Keratinocyte (primary cell): Measurements from ENCODE around the gene PLXNA2. TPM values are rescaled to one million over a fixed set of nuclear protein-coding genes. Genes with fewer than 3 reads are reported as not detected.

Experiments
- DNase-seq: peaks from one replicate; pipeline ENCODE4 v3.0.0-alpha.2; 2011; ENCODE audit warnings: low read depth, missing footprints, low spot score
- FAIRE-seq: peaks from 2 replicates; lab custom pipeline; 2011; peaks lifted over from hg19 to GRCh38; lab: Jason Lieb, UNC
- H2AFZ ChIP-seq: 2 replicates; pipeline ENCODE4 v1.6.0; 2012; ENCODE audit warnings: low read length, control low read depth, inconsistent platforms; ENCODE audit not compliant: control insufficient read depth
- H3K27ac ChIP-seq: 2 replicates; pipeline ENCODE4 v1.5.1; 2011; ENCODE audit warnings: low read length; ENCODE audit not compliant: control insufficient read depth, insufficient read depth
- H3K27me3 ChIP-seq: 3 replicates; pipeline ENCODE4 v1.6.0; 2011; ENCODE audit warnings: low read length; ENCODE audit not compliant: control insufficient read depth, insufficient read depth; ENCODE audit errors: extremely low read depth
- H3K36me3 ChIP-seq, 2 experiments: 2 replicates in 1 of 2; 3 replicates in 1 of 2; pipeline ENCODE4 v1.5.1; 2011; ENCODE audit warnings: low read length in 2 of 2, mild to moderate bottlenecking in 1 of 2; ENCODE audit not compliant: control insufficient read depth in 2 of 2, insufficient read depth in 2 of 2; ENCODE audit errors: extremely low read depth in 1 of 2
- H3K4me1 ChIP-seq: 3 replicates; pipeline ENCODE4 v1.5.1; 2011; ENCODE audit warnings: low read length; ENCODE audit not compliant: control insufficient read depth, insufficient read depth; ENCODE audit errors: extremely low read depth
- H3K4me2 ChIP-seq: 3 replicates; pipeline ENCODE4 v1.6.0; 2011; ENCODE audit warnings: low read depth, low read length; ENCODE audit not compliant: control insufficient read depth, insufficient read depth; ENCODE audit errors: extremely low read depth
- H3K4me3 ChIP-seq, 3 experiments: fragments of 200-600 bp in 1 of 3; sonication (generic) in 1 of 3; 2 replicates in 2 of 3; 3 replicates in 1 of 3; pipeline ENCODE4 v1.5.1; 2011 to 2016; ENCODE audit warnings: low read length in 3 of 3, mild to moderate bottlenecking in 3 of 3, control low read depth in 2 of 3, inconsistent platforms in 1 of 3, low read depth in 1 of 3, mixed read lengths in 1 of 3, mixed run types in 1 of 3, moderate library complexity in 1 of 3; ENCODE audit not compliant: control insufficient read depth in 2 of 3, insufficient read depth in 2 of 3; ENCODE audit errors: extremely low read depth in 1 of 3
- H3K79me2 ChIP-seq: 2 replicates; pipeline ENCODE4 v1.6.0; 2012; ENCODE audit warnings: low read length; ENCODE audit not compliant: control insufficient read depth, insufficient read depth
- H3K9ac ChIP-seq: 3 replicates; pipeline ENCODE4 v1.6.0; 2011; ENCODE audit warnings: low read length; ENCODE audit not compliant: control insufficient read depth, insufficient read depth; ENCODE audit errors: extremely low read depth
- H3K9me1 ChIP-seq: 3 replicates; pipeline ENCODE4 v1.6.0; 2011; ENCODE audit warnings: low read length; ENCODE audit not compliant: control insufficient read depth, insufficient read depth; ENCODE audit errors: extremely low read depth
- H3K9me3 ChIP-seq: 2 replicates; pipeline ENCODE4 v1.5.1; 2012; ENCODE audit warnings: low read depth, low read length; ENCODE audit not compliant: control insufficient read depth
- H4K20me1 ChIP-seq: 3 replicates; pipeline ENCODE4 v1.6.0; 2011; ENCODE audit warnings: low read length; ENCODE audit not compliant: control insufficient read depth, insufficient read depth; ENCODE audit errors: extremely low read depth
- EZH2 ChIP-seq: IDR thresholded peaks from one replicate; pipeline ENCODE4 v1.6.1; 2012; ENCODE audit warnings: inconsistent platforms, mild to moderate bottlenecking, low read length, moderate library complexity
- dilution Hi-C: fragments of 300-500 bp; cut with MboI; formaldehyde crosslinking; loops from one replicate; pipeline ENCODE4 v1.7.0; 2020; ENCODE audit warnings: low sequenced_read_pairs; ENCODE audit not compliant: extremely low pct_ligation_motif_present
- polyA plus RNA-seq, 5 experiments: library from polyadenylated mRNA; depleted of rRNA in 3 of 5; stranded (reverse) in 3 of 5; stranded (forward) in 1 of 5; unstranded in 1 of 5; fragments of >200 nt; gene quantifications; 1 replicate in 1 of 5; 2 replicates in 3 of 5; 3 replicates in 1 of 5; pipeline versions ENCODE4 v1.2.1 to v1.2.3, GENCODE V29; 2011 to 2012; ENCODE audit warnings: missing spikeins in 2 of 5, low read depth in 1 of 5, low replicate concordance in 1 of 5
- TF ChIP-seq, protein P1 (sequence below), 3 experiments: IDR thresholded peaks in 1 of 3; conservative IDR thresholded peaks in 1 of 3; optimal IDR thresholded peaks in 1 of 3; 2 replicates in 2 of 3; 3 replicates in 1 of 3; pipeline versions ENCODE3 to v1.5.1; 2011; ENCODE audit warnings: low read length in 3 of 3, mild to moderate bottlenecking in 3 of 3, moderate library complexity in 2 of 3, control low read depth in 1 of 3, inconsistent platforms in 1 of 3; ENCODE audit not compliant: insufficient read depth in 2 of 3; ENCODE audit errors: extremely low read depth in 1 of 3

PLXNA2 gene
- polyA plus RNA-seq, 1 donor (not counting 4 experiments of a cell fraction or from before 2014, with no cell fraction given) = 6.7 TPM

DNA sequence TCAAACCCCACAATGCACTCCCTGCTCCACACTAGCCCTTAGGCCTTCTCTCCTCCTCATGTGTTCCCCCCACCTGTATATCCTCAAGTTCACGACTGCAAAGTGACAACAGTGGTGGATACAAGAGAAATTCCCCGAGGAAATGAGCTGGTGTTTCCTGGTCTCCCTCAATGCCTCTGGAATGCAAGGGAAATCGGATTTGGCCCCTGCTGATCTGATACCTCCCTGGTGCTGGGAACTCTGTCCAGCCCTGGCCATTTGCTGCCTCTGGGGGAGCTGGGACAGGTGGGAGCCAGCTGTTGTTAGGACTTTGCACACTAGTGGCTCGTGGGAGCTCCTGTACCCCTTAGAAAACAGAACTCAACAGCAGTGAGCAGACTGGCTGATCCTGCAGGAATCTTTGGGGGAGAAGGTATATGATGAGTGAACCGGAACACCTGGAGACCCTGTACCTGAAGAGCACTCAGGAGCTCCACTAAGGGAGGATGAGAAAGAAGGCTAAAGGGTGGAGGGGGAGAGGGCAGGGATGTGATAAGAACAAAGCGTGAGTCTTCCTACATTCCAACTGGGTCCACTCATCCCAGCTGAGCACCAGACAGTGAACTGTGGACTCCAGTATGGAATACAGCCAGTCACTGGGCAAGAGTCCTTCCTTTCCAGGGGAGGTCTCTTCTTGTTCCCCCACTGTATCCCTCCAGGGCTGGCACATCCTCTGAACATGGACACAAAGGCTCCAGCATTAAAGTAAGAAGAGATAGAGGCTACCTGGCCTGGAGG lies 69.3 kb downstream of the PLXNA2 start:
- Histone ChIP-seq H3K4me3 (no peak overlapping the region), H3K27me3 (no peaks in the 10 kb centered on the region), H3K9ac (no peak overlapping the region), H3K36me3 (peaks cover 0 to 14% of the 10 kb centered on the region in 2 experiments), H2AFZ (no peak overlapping the region), H3K9me3 (no peaks in the 10 kb centered on the region), H4K20me1 (no peaks in the 10 kb centered on the region), H3K9me1 (no peaks in the 10 kb centered on the region), H3K4me1 (peaks cover 23% of the 10 kb centered on the region), H3K27ac (no peak overlapping the region), H3K79me2 (no peaks in the 10 kb centered on the region), H3K4me2 (no peak overlapping the region)
- TF ChIP-seq, protein P1, sequence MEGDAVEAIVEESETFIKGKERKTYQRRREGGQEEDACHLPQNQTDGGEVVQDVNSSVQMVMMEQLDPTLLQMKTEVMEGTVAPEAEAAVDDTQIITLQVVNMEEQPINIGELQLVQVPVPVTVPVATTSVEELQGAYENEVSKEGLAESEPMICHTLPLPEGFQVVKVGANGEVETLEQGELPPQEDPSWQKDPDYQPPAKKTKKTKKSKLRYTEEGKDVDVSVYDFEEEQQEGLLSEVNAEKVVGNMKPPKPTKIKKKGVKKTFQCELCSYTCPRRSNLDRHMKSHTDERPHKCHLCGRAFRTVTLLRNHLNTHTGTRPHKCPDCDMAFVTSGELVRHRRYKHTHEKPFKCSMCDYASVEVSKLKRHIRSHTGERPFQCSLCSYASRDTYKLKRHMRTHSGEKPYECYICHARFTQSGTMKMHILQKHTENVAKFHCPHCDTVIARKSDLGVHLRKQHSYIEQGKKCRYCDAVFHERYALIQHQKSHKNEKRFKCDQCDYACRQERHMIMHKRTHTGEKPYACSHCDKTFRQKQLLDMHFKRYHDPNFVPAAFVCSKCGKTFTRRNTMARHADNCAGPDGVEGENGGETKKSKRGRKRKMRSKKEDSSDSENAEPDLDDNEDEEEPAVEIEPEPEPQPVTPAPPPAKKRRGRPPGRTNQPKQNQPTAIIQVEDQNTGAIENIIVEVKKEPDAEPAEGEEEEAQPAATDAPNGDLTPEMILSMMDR (optimal IDR thresholded peaks at IDR 0.05 in 1 of 3, IDR thresholded peaks at IDR 0.05 in 1 of 3, conservative IDR thresholded peaks at IDR 0.05 in 1 of 3; ENCODE audit: extremely low read depth in 1 of 3, insufficient read depth in 2 of 3, low read length in 3 of 3) = no peak
- TF ChIP-seq EZH2 = no peak
- dilution Hi-C loops = no loop called here
- FAIRE-seq = no peak
- DNase-seq = no peak

DNA sequence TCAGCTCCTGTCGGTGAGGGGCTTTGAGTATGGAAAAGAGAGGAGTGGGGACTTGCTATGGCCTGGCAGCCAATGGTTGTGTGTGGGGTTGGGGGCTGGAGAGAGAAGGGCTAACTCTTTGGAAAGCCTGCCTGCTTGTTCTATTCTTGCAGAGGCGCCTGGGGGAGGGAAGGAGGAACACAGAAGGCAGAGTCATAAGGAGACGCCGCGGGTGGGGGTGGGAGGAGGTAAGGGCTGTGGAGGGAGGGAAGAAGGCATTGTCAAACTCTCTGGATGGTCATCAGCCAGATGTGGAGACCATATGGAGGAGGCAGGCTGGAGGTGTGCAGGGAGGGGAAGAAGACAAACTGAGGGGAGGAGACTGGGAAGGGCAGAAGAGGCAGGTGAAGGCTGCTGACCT lies 70.0 kb downstream of the PLXNA2 start:
- Histone ChIP-seq H3K9me3 (no peaks in the 10 kb centered on the region), H3K4me1 (peaks cover 17% of the 10 kb centered on the region), H3K27me3 (no peaks in the 10 kb centered on the region), H3K9ac (no peak overlapping the region), H3K9me1 (no peaks in the 10 kb centered on the region), H3K4me2 (no peak overlapping the region), H3K36me3 (peaks cover 0 to 14% of the 10 kb centered on the region in 2 experiments), H4K20me1 (no peaks in the 10 kb centered on the region), H3K79me2 (no peaks in the 10 kb centered on the region), H3K4me3 (no peak overlapping the region), H3K27ac (no peak overlapping the region), H2AFZ (no peak overlapping the region)
- DNase-seq = no peak
- TF ChIP-seq, protein P1 (optimal IDR thresholded peaks at IDR 0.05 in 1 of 3, IDR thresholded peaks at IDR 0.05 in 1 of 3, conservative IDR thresholded peaks at IDR 0.05 in 1 of 3; ENCODE audit: extremely low read depth in 1 of 3, insufficient read depth in 2 of 3, low read length in 3 of 3) = no peak
- TF ChIP-seq EZH2 = no peak
- dilution Hi-C loops = no loop called here
- FAIRE-seq = no peak
